ENCODE measurements around the gene CMTM2.

- no peak for TF ChIP-seq POLR2AphosphoS5 (IDR thresholded peaks at IDR 0.05)
- no peak for TF ChIP-seq EZH2 (IDR thresholded peaks at IDR 0.05; ENCODE audit: borderline replicate concordance, insufficient read depth, low read length, poor library complexity, severe bottlenecking)
- no peak for TF ChIP-seq CTCF (IDR thresholded peaks at IDR 0.05; ENCODE audit: poor library complexity, severe bottlenecking)
- TF ChIP-seq TAF1 (IDR thresholded peaks at IDR 0.05; ENCODE audit: low read depth) = no peak
- TF ChIP-seq REST (IDR thresholded peaks at IDR 0.05; ENCODE audit: borderline replicate concordance) = no peak
- no peak for TF ChIP-seq RAD21 (conservative IDR thresholded peaks at IDR 0.05)
Measured at GRCh38 chr16:66588981-66589713, 9.9 kb downstream of the CMTM2 start.
